NT2/D1 (cell line): ENCODE data around the gene RPS24.
"Not testable (repeated sequence)": the region's sequence is repeated elsewhere in the genome, so short reads cannot be mapped to it uniquely, and the experiment has no call there.

Experiments used
- SUZ12 ChIP-seq: IDR thresholded peaks from 2 replicates; pipeline ENCODE4 v1.6.1; 2011; ENCODE audit not compliant: insufficient read length, insufficient read depth; ENCODE audit errors: extremely low read depth
- YY1 ChIP-seq: IDR thresholded peaks from 2 replicates; pipeline ENCODE4 v1.6.1; 2011; ENCODE audit not compliant: insufficient read length, insufficient read depth
- ZNF274 ChIP-seq: IDR thresholded peaks from 2 replicates; pipeline ENCODE4 v1.6.1; 2011; ENCODE audit warnings: mild to moderate bottlenecking, low read depth, low read length

DNA sequence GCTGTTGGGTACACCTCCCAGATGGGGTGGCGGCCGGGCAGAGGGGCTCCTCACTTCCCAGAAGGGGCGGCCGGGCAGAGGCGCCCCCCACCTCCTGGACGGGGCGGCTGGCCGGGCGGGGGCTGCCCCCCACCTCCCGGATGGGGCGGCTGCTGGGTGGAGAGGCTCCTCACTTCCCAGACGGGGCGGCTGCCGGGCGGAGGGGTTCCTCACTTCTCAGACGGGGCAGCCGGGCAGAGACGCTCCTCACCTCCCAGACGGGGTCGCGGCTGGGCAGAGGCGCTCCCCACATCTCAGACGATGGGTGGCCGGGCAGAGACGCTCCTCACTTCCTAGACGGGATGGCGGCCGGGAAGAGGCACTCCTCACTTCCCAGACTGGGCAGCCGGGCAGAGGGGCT lies 42.1 kb downstream of the RPS24 start:
- TF ChIP-seq YY1, ZNF274, SUZ12: not testable (repeated sequence)
